IPS DF 6.9 (cell line): ENCODE results near the gene MYT1.

ENCODE experiments used
- DNase-seq: peaks from one replicate; pipeline ENCODE4 v3.0.0-alpha.2; 2013; ENCODE audit warnings: low read depth, low spot score
- H3K27ac ChIP-seq: one replicate; pipeline ENCODE4 v1.5.1; 2013; ENCODE audit warnings: low read length, control low read depth
- H3K27me3 ChIP-seq: 2 replicates; pipeline ENCODE4 v1.6.1; 2013; ENCODE audit warnings: mild to moderate bottlenecking, low read length; ENCODE audit not compliant: control insufficient read depth, insufficient read depth
- H3K36me3 ChIP-seq: 2 replicates; pipeline ENCODE4 v1.6.1; 2013; ENCODE audit warnings: low read length; ENCODE audit not compliant: control insufficient read depth, insufficient read depth
- H3K4me1 ChIP-seq: 2 replicates; pipeline ENCODE4 v1.6.1; 2013; ENCODE audit warnings: low read length; ENCODE audit not compliant: control insufficient read depth, insufficient read depth
- H3K4me3 ChIP-seq: 2 replicates; pipeline ENCODE4 v1.5.1; 2013; ENCODE audit warnings: mild to moderate bottlenecking, low read length
- H3K9me3 ChIP-seq: 2 replicates; pipeline ENCODE4 v1.6.1; 2013; ENCODE audit warnings: low read length, inconsistent platforms; ENCODE audit not compliant: control insufficient read depth, insufficient read depth
- WGBS: extraction: QIAGEN DNeasy Blood & Tissue Kit; methylation state at CpG from one replicate; pipeline ENCODE4 v1.1.7; 2013; ENCODE audit warnings: mixed read lengths, missing lambda C conversion rate; ENCODE audit not compliant: insufficient read length, insufficient coverage; 5-methylcytosine and 5-hydroxymethylcytosine counted together

MYT1 gene

GRCh38 chr20:64217539-64218221, 53.4 kb downstream of the MYT1 start:
- Histone ChIP-seq H3K27ac (no peak overlapping the region), H3K27me3 (no peaks in the 10 kb centered on the region), H3K4me3 (no peak overlapping the region), H3K9me3 (no peaks in the 10 kb centered on the region), H3K4me1 (no peaks in the 10 kb centered on the region), H3K36me3 (no peaks in the 10 kb centered on the region)
- no peak for DNase-seq
- no CpG with 5 or more reads among the region's 13 CpGs for WGBS

GRCh38 chr20:64219202-64219601, 55.0 kb downstream of the MYT1 start:
- no peaks in the 10 kb centered on the region for H3K36me3 ChIP-seq
- H3K9me3 ChIP-seq, result no peaks in the 10 kb centered on the region
- no CpG with 5 or more reads among the region's 12 CpGs for WGBS
- H3K4me1 ChIP-seq, result peaks cover 2% of the 10 kb centered on the region
- DNase-seq, result no peak
- H3K4me3 ChIP-seq, result no peak overlapping the region
- H3K27me3 ChIP-seq, result no peaks in the 10 kb centered on the region
- no peak overlapping the region for H3K27ac ChIP-seq

- DNase-seq, result no peak
- Histone ChIP-seq H3K4me1 (peaks cover 2% of the 10 kb centered on the region), H3K27ac (no peak overlapping the region), H3K27me3 (no peaks in the 10 kb centered on the region), H3K9me3 (no peaks in the 10 kb centered on the region), H3K36me3 (no peaks in the 10 kb centered on the region), H3K4me3 (no peak overlapping the region)
- no CpG with 5 or more reads among the region's 16 CpGs for whole genome bisulfite sequencing
These were observed 55.5 kb downstream of the MYT1 start for GRCh38 chr20:64219730-64220129.

- Histone ChIP-seq H3K27me3 (no peaks in the 10 kb centered on the region), H3K4me1 (peaks cover 2% of the 10 kb centered on the region), H3K27ac (no peak overlapping the region), H3K4me3 (no peak overlapping the region), H3K9me3 (no peaks in the 10 kb centered on the region), H3K36me3 (no peaks in the 10 kb centered on the region)
- no CpG with 5 or more reads among the region's 8 CpGs for WGBS
- no peak for DNase-seq
These were observed 56.2 kb downstream of the MYT1 start for GRCh38 chr20:64220420-64220819.

- H3K27me3 ChIP-seq, result no peaks in the 10 kb centered on the region
- peaks cover 2% of the 10 kb centered on the region for H3K4me1 ChIP-seq
- no peaks in the 10 kb centered on the region for H3K36me3 ChIP-seq
- WGBS, result no CpG with 5 or more reads among the region's 17 CpGs
- no peaks in the 10 kb centered on the region for H3K9me3 ChIP-seq
- no peak overlapping the region for H3K4me3 ChIP-seq
- no peak for DNase-seq
- H3K27ac ChIP-seq, result no peak overlapping the region
These were observed 56.8 kb downstream of the MYT1 start for GRCh38 chr20:64220891-64221527.

GRCh38 chr20:64222291-64222735, 58.1 kb downstream of the MYT1 start:
- DNase-seq, result no peak
- H3K4me1 ChIP-seq, result peaks cover 2% of the 10 kb centered on the region
- WGBS, result no CpG with 5 or more reads among the region's 5 CpGs

GRCh38 chr20:64222851-64223525, 58.7 kb downstream of the MYT1 start:
- WGBS, result no CpG with 5 or more reads among the region's 20 CpGs
- no peaks in the 10 kb centered on the region for H3K9me3 ChIP-seq
- no peak for DNase-seq
- H3K27ac ChIP-seq, result no peak overlapping the region
- H3K4me3 ChIP-seq, result no peak overlapping the region
- no peaks in the 10 kb centered on the region for H3K27me3 ChIP-seq
- H3K36me3 ChIP-seq, result no peaks in the 10 kb centered on the region
- peaks cover 2% of the 10 kb centered on the region for H3K4me1 ChIP-seq

More at GRCh38 chr20:64222291-64222735, 58.1 kb downstream of the MYT1 start:
- Histone ChIP-seq H3K9me3 (no peaks in the 10 kb centered on the region), H3K36me3 (no peaks in the 10 kb centered on the region), H3K4me3 (no peak overlapping the region), H3K27me3 (no peaks in the 10 kb centered on the region), H3K27ac (no peak overlapping the region)

- Histone ChIP-seq H3K9me3 (no peaks in the 10 kb centered on the region), H3K4me3 (no peak overlapping the region), H3K4me1 (peaks cover 2% of the 10 kb centered on the region), H3K36me3 (no peaks in the 10 kb centered on the region), H3K27me3 (no peaks in the 10 kb centered on the region), H3K27ac (no peak overlapping the region)
- WGBS, result no CpG with 5 or more reads among the region's 13 CpGs
- DNase-seq, result peak; percentile 77
These were observed 59.3 kb downstream of the MYT1 start for GRCh38 chr20:64223526-64224067.

- Histone ChIP-seq H3K9me3 (no peaks in the 10 kb centered on the region), H3K4me3 (no peak overlapping the region), H3K36me3 (no peaks in the 10 kb centered on the region), H3K27me3 (no peaks in the 10 kb centered on the region), H3K27ac (no peak overlapping the region), H3K4me1 (peaks cover 2% of the 10 kb centered on the region)
- no peak for DNase-seq
- no CpG with 5 or more reads among the region's 10 CpGs for WGBS
These were observed 60.3 kb downstream of the MYT1 start for GRCh38 chr20:64224351-64225170.

- Histone ChIP-seq H3K4me1 (peaks cover 2% of the 10 kb centered on the region), H3K4me3 (no peak overlapping the region), H3K36me3 (no peaks in the 10 kb centered on the region), H3K9me3 (no peaks in the 10 kb centered on the region), H3K27ac (no peak overlapping the region), H3K27me3 (no peaks in the 10 kb centered on the region)
- whole genome bisulfite sequencing, result no CpG with 5 or more reads among the region's 14 CpGs
- DNase-seq, result no peak
These were observed 60.9 kb downstream of the MYT1 start for GRCh38 chr20:64225171-64225595.
